Neural cell (in vitro differentiated cells): ENCODE data around the gene MMP20. TPM values are rescaled to one million over a fixed set of nuclear protein-coding genes. Genes with fewer than 3 reads are reported as not detected.

Experiments used
- H2AFZ ChIP-seq: fragments of 200-600, 300-800 bp; sonication (generic), shearing (Covaris generic); 2 replicates; pipeline ENCODE4 v1.6.0; 2014; ENCODE audit warnings: low read depth, mild to moderate bottlenecking, antibody characterized with exemption, low read length, moderate library complexity
- H3F3A ChIP-seq: fragments of 200-600 bp; shearing (Covaris generic); 2 replicates; pipeline ENCODE4 v1.6.1; 2016; ENCODE audit warnings: mild to moderate bottlenecking, moderate library complexity, mixed read lengths, antibody characterized with exemption, low read length; ENCODE audit not compliant: insufficient read depth, poor library complexity, severe bottlenecking
- H3K27ac ChIP-seq: fragments of 200-600, 300-800 bp; sonication (generic), shearing (Covaris generic); 2 replicates; pipeline ENCODE4 v1.5.1; 2014; ENCODE audit warnings: mild to moderate bottlenecking, low read length, moderate library complexity
- H3K27me3 ChIP-seq: fragments of 300-800, 200-600 bp; sonication (generic), shearing (Covaris generic); 2 replicates; pipeline ENCODE4 v1.6.0; 2014; ENCODE audit warnings: mild to moderate bottlenecking, low read depth, low read length, moderate library complexity; ENCODE audit not compliant: insufficient read depth
- H3K36me3 ChIP-seq: fragments of 300-800, 200-600 bp; sonication (generic), shearing (Covaris generic); 2 replicates; pipeline ENCODE4 v1.5.1; 2014; ENCODE audit warnings: mild to moderate bottlenecking, antibody characterized with exemption, low read length, moderate library complexity; ENCODE audit not compliant: insufficient read depth
- H3K4me2 ChIP-seq: fragments of 300-800, 200-600 bp; sonication (generic), shearing (Covaris generic); 2 replicates; pipeline ENCODE4 v1.6.0; 2014; ENCODE audit warnings: mild to moderate bottlenecking, low read length
- H3K4me3 ChIP-seq: fragments of 300-800, 200-600 bp; sonication (generic), shearing (Covaris generic); 2 replicates; pipeline ENCODE4 v1.5.1; 2014; ENCODE audit warnings: mild to moderate bottlenecking, low read length, moderate library complexity
- H3K79me2 ChIP-seq: fragments of 200-600 bp; shearing (Covaris generic); replicated peaks from 2 replicates; pipeline ENCODE4 v1.6.0; 2014; ENCODE audit warnings: mild to moderate bottlenecking, low read length, moderate library complexity; ENCODE audit not compliant: insufficient read depth
- H3K9ac ChIP-seq: fragments of 300-800, 200-600 bp; sonication (generic), shearing (Covaris generic); 2 replicates; pipeline ENCODE4 v1.6.1; 2016; ENCODE audit warnings: mild to moderate bottlenecking, low read length, mixed read lengths
- H3K9me2 ChIP-seq: fragments of 200-600 bp; shearing (Covaris generic); 2 replicates; pipeline ENCODE4 v1.6.1; 2016; ENCODE audit warnings: mild to moderate bottlenecking, low read length, mixed read lengths; ENCODE audit not compliant: insufficient read depth
- H3K9me3 ChIP-seq: fragments of 200-600, 300-800 bp; sonication (generic), shearing (Covaris generic); 2 replicates; pipeline ENCODE4 v1.6.1; 2016; ENCODE audit warnings: mild to moderate bottlenecking, mixed run types, low read length, moderate library complexity, mixed read lengths
- H4K20me1 ChIP-seq: fragments of 200-600 bp; shearing (Covaris generic); 2 replicates; pipeline ENCODE4 v1.6.1; 2016; ENCODE audit warnings: mild to moderate bottlenecking, mixed run types; ENCODE audit not compliant: insufficient read depth
- CTCF ChIP-seq: fragments of 450-650 bp; IDR thresholded peaks from 2 replicates; pipeline ENCODE4 v1.5.1; 2014; ENCODE audit warnings: antibody characterized with exemption, mild to moderate bottlenecking, moderate library complexity; ENCODE audit not compliant: poor library complexity, severe bottlenecking
- EP300 ChIP-seq: fragments of 450-650 bp; conservative IDR thresholded peaks from 2 replicates; pipeline ENCODE4 v1.6.1; 2014; ENCODE audit warnings: antibody characterized with exemption, mild to moderate bottlenecking, moderate library complexity; ENCODE audit not compliant: poor library complexity, severe bottlenecking
- EZH2 ChIP-seq: fragments of 200-600, 300-800 bp; shearing (Covaris generic), sonication (generic); IDR thresholded peaks from 2 replicates; pipeline ENCODE4 v1.6.1; 2014; ENCODE audit warnings: antibody characterized with exemption, low read length, borderline replicate concordance, mild to moderate bottlenecking; ENCODE audit not compliant: insufficient read depth, poor library complexity, severe bottlenecking
- MXI1 ChIP-seq: fragments of 450-650 bp; conservative IDR thresholded peaks from 2 replicates; pipeline ENCODE4 v1.6.1; 2014; ENCODE audit warnings: antibody characterized with exemption, mild to moderate bottlenecking; ENCODE audit not compliant: poor library complexity, severe bottlenecking
- POLR2AphosphoS5 ChIP-seq: IDR thresholded peaks from 2 replicates; pipeline ENCODE4 v1.6.1; 2012
- RAD21 ChIP-seq: fragments of 450-650 bp; conservative IDR thresholded peaks from 2 replicates; pipeline ENCODE4 v1.6.1; 2014; ENCODE audit warnings: antibody characterized with exemption, mild to moderate bottlenecking, moderate library complexity
- REST ChIP-seq: IDR thresholded peaks from 2 replicates; pipeline ENCODE4 v1.6.1; 2012; ENCODE audit warnings: borderline replicate concordance
- SMC3 ChIP-seq: fragments of 450-650 bp; conservative IDR thresholded peaks from 2 replicates; pipeline ENCODE4 v1.6.1; 2014; ENCODE audit warnings: antibody characterized with exemption, mild to moderate bottlenecking, moderate library complexity; ENCODE audit not compliant: poor library complexity
- TAF1 ChIP-seq: IDR thresholded peaks from 2 replicates; pipeline ENCODE4 v1.6.1; 2012; ENCODE audit warnings: low read depth
- polyA plus RNA-seq: library from polyadenylated mRNA; depleted of rRNA; stranded (reverse); fragments of >200 nt; gene quantifications from 2 replicates; pipeline ENCODE4 v1.2.3, GENCODE V29; 2014

Gene MMP20
- polyA plus RNA-seq, 1 donor from 2014 or later, result not detected

GRCh38 chr11:102587722-102588121, 37.4 kb downstream of the MMP20 start:
- H3K9ac ChIP-seq, result no peak overlapping the region
- TF ChIP-seq MXI1 (no peak), CTCF (no peak), SMC3 (no peak), REST (no peak), RAD21 (no peak), POLR2AphosphoS5 (no peak), EP300 (no peak)
- H3K9me2 ChIP-seq, result no peaks in the 10 kb centered on the region
- no peaks in the 10 kb centered on the region for H3K36me3 ChIP-seq
- H3K4me3 ChIP-seq, result no peak overlapping the region
- no peaks in the 10 kb centered on the region for H3K27me3 ChIP-seq
- no peak overlapping the region for H3K4me2 ChIP-seq
- H2AFZ ChIP-seq, result no peak overlapping the region
- H3K27ac ChIP-seq, result no peak overlapping the region
- no peaks in the 10 kb centered on the region for H3F3A ChIP-seq
- H4K20me1 ChIP-seq, result no peaks in the 10 kb centered on the region
- H3K79me2 ChIP-seq, result no peaks in the 10 kb centered on the region
- no peaks in the 10 kb centered on the region for H3K9me3 ChIP-seq

- Histone ChIP-seq H4K20me1 (no peaks in the 10 kb centered on the region), H2AFZ (no peak overlapping the region), H3K4me2 (no peak overlapping the region), H3K36me3 (no peaks in the 10 kb centered on the region), H3K27ac (no peak overlapping the region), H3K9me3 (no peaks in the 10 kb centered on the region), H3K27me3 (no peaks in the 10 kb centered on the region), H3F3A (no peaks in the 10 kb centered on the region), H3K9me2 (no peaks in the 10 kb centered on the region), H3K4me3 (no peak overlapping the region), H3K79me2 (no peaks in the 10 kb centered on the region), H3K9ac (no peak overlapping the region)
- no peak for TF ChIP-seq TAF1
- TF ChIP-seq MXI1, result no peak
- no peak for TF ChIP-seq RAD21
- TF ChIP-seq SMC3, result no peak
- TF ChIP-seq EZH2, result no peak
Measured at GRCh38 chr11:102583141-102583873, 41.8 kb downstream of the MMP20 start.
